IPS DF 19.7 (cell line): ENCODE measurements around the gene RELB.
"Not testable (repeated sequence)": the region's sequence is repeated elsewhere in the genome, so short reads cannot be mapped to it uniquely, and the experiment has no call there.

Experiments used
- DNase-seq: peaks from one replicate; pipeline ENCODE4 v3.0.0-alpha.2; 2013; ENCODE audit warnings: low read depth, low spot score

RELB gene

DNA sequence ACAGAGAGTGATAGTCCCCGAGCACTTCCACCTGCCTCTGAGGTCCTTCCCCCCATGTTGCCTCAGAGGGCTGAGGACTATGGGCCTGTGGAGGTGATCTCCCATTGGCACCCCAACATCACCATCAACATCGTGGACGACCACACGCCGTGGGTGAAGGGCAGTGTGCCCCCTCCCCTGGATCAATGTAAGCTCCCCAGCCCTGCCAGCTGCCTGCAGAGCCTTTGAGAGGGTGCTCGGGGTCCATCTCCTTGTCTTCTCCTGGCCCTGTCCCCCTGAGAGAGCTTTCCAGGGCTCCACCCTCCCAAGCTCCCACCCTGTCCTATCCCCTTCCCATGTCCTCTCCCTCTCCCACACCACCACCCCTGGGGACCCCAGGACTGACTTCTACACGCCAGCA is 14.9 kb upstream of the RELB start:
- DNase-seq, result no peak

DNA sequence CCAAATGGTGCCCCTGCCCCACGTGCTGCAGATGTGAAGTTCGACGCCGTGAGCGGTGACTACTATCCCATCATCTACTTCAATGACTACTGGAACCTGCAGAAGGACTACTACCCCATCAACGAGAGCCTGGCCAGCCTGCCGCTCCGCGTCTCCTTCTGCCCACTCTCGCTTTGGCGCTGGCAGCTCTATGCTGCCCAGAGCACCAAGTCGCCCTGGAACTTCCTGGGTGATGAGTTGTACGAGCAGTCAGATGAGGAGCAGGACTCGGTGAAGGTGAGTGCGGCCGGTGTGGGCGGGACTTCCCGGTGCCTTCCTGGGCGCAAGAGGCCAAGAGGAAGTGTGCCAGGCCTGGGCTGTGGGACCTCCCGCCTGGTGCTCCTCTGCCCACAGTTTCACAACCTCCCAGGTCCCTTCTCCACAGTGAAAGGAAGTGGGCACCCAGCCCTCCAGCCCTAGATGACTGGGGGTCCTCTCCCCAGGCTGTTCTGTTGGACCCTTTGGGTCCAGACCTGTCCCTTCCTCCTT is 14.1 kb upstream of the RELB start:
- DNase-seq, result no peak

DNA sequence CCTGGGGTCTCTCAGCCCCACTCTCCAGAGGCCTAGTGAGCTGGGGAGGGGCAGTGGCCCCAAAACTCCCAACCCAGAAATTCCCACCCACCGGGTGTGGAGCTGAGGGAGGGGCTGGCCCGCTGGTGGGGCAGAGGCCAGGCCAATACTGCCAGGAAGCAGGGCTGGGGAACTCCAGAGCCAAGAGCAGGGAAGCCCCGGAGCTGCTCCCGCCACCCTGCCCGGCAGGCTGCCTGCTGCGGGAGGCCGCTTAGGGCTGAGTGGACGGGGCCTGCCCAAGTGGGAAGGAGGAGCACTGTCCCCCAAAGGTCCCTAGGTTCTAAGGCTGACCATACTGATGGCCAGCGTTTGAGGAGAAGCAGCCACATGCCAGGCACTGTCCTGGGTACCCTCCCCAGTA is 13.0 kb upstream of the RELB start:
- DNase-seq, result no peak

DNA sequence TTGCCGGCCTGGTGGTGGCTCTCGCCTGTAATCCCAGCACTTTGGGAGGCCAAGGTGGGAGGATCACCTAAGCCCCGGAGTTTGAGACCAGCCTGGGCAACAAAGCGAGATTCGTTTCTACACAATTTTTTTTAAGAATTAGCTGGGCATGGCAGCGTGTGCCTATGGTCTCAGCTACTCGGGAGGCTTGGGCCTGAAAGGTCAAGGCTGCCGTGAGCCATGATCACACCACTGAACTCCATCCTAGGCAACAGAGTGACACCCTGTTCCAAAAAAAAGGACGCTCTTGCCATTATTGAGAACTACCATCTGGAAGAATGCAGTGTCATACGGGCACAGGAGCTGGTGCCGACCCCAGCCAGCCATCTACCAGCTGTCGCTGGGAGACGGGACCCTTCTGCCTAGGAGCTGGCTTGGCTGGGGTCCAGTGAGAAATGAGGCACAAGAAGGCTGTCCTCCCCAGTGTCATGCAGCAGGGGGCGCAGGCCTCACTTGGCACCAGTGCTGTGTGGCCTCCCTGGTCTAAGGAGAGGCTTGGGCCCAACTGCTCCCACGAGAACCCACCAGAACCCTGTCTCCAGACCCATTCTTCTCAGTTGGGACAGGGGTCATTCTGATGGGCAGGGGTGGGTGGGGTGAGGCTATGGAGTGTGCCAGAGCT is 12.2 kb upstream of the RELB start:
- DNase-seq, result no peak

DNA sequence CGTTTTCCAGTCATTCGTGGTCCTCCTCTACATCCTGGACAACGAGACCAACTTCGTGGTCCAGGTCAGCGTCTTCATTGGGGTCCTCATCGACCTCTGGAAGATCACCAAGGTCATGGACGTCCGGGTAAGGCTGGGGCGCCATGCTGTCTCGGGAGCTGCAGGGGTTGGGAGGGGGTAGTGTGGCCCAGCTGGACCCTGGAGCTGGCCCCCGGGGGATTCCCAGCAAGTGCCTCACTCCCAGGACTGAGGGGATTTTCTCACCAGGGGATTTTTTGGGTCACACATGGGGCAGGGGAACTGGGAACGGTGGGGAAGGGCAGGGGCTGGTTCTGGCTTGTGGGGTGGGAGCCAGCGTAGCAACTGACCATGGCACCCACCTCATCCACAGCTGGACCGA is 10.8 kb upstream of the RELB start:
- DNase-seq, result no peak

DNA sequence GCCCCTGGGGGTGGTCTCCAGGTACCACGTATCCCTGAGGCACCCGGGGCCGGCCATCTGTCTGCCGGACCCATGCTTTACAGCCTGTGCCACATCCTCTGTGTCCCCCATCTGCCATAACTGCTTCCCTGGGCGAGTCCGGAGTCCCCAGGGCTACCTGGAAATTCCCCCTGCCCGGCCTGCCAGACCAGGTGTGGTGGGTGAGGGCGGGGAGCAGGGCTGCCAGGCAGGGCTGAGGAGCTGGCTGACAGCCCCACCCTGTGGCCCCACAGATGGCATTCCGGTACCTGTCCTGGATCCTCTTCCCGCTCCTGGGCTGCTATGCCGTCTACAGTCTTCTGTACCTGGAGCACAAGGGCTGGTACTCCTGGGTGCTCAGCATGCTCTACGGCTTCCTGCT is 10.3 kb upstream of the RELB start:
- no peak for DNase-seq

DNA sequence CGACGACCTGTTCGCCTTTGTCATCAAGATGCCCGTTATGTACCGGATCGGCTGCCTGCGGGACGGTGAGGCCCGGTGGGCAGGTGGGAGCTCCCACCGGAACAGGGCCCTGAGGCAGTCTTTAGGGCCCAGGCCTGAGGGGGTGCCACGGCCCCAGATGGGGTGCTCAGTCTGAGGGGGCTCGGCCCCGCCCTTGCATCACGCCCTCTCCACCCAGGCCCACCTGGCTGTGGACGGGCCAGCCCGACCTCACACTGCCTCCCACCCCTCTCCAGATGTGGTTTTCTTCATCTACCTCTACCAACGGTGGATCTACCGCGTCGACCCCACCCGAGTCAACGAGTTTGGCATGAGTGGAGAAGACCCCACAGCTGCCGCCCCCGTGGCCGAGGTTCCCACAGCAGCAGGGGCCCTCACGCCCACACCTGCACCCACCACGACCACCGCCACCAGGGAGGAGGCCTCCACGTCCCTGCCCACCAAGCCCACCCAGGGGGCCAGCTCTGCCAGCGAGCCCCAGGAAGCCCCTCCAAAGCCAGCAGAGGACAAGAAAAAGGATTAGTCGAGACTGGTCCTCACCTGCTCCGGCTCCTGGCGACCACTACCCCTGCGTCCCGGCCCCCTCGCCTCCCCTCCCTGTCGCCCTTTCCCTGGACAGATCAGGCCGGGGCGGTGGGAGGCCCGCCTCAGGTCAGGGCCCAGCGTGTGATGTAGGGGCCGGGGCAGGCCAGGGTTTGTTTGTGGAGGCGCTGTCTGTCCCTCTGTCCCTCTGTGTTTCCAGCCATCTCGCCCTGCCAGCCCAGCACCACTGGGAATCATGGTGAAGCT is 8.7 kb upstream of the RELB start:
- DNase-seq, result no peak

DNA sequence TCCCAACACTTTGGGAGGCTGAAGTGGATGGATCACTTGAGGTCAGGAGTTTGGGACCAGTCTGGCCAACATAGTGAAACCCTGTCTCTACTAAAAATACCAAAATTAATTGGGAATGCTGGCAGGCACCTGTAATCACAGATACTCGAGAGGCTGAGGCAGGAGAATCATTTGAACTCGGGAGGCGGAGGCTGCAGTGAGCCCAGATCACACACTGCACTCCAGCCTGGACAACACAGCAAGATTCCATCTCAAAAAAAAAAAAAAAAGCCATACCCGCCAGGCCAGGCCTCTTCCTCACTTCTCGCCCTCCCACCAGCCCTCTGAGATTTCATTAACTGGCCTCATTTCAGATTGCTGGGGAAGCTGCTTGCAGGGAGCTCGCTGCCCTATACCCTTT is 7.7 kb upstream of the RELB start:
- DNase-seq, result no peak

DNA sequence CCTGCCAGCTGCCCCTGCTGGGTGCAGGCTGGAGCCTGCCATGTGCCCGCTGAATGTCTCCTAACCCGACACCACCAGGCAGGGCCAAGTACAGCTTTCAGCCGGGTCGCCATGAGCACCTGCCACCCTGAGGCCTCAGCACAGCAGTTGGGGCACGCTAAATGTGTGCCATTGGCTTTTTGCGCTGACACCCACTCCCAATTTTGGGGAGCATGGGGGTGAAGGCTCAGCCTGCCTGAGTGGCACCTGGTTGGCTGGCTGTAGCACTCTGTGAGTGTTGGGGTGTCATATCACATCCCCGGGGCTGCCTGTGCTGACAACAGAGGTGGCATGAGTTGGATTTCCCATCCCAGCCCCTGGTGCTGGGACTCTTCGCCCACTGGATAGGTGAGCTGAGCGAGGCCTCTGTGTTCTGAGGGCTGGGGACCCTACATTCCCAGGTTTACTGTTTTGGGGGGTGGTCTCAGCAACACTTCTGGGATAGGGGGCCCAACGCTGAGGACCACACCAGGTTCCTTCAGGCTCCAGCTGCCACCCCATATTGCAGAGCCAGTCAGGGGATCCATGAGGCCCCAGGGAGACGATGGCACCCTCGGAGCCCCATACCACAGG is 7.2 kb upstream of the RELB start:
- no peak for DNase-seq

- no peak for DNase-seq
These were observed 3.2 kb upstream of the RELB start for GRCh38 chr19:44998025-44998424.

GRCh38 chr19:44999131-44999925 is 1.9 kb upstream of the RELB start:
- not testable (repeated sequence) for DNase-seq

DNA sequence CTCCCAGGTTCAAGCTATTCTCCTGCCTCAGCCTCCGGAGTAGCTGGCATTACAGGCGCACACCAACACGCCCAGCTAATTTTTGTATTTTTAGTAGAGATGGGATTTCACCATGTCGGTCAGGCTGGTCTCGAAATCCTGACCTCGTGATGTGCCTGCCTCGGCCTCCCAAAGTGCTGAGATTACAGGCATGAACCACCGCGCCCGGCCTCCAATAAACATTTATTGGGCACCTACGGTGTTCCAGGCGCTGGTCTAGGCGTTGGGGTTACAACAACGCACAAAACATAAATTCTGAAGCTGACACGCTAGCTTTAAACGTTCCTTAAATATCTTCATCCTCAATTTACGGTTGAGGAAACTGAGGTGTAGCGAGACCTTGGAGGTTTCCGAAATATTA is 599 bp upstream of the RELB start:
- not testable (repeated sequence) for DNase-seq

GRCh38 chr19:45003485-45003884 is 2.2 kb downstream of the RELB start:
- no peak for DNase-seq

DNA sequence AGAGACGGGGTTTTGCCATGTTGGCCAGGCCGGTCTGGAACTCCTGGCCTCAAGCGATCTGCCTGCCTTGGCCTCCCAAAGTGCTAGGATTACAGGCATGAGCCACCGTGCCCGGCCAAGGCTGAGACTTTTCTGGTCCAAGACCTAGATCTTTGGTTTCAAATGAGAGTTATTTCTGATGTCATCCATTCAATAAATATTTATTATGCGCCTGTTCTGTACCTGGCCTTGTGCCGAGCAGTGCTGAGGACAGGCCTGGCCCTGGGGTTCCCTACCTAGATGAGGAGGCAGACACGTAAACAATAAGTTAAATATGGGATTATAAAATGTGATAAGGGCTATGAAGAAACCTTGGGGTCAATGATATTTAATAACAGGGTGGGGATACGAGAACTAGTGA is 4.5 kb downstream of the RELB start:
- DNase-seq, result no peak

DNA sequence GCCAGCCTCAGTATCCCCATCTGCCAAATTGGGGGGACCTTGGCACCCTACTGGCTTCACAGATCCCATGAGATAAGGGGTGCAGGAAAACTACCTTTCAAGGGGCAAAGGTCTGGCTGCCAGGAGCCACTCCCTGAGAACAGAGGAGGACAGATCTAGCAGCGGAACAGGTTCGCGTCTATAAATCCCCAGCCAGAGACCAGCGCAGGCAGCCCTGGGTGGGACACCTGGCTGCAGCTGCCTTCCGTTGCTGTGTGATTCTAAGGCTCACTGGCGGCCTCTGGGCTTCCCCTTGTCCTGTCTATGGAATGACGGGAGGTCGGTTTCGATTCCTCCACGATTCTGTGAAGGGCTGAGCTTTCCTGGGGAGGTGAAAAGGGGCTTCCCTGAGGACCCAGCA is 7.3 kb downstream of the RELB start:
- DNase-seq, result no peak

DNA sequence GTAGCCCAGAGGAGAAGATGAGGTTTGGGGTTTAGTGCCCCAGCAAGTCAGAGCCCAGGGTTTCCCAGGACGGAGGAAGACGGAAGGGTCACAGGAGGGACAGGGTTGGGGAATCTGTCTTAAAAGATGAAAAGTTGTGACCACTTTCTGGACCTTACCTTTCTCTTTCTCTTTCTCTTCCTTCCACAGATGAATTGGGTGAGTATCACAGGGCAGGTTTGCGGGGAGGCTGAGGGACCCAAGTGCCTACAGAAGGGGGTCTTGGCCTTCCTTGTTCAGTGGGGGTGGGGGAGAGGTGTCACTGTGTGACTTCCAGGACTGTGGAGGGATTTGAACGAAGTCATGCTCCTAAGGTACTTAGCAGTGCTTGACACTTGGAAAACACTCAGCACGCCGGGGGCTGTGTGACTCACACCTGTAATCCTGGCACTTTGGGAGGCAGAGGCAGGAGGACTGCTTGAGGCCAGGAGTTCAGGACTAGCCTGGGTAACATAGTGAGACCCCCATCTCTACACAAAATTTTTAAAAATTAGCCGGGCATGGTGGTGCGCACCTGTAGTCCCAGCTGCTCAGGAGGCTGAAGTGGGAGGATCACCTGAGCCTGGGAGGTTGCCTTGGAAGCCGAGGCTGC is 8.5 kb downstream of the RELB start:
- no peak for DNase-seq

DNA sequence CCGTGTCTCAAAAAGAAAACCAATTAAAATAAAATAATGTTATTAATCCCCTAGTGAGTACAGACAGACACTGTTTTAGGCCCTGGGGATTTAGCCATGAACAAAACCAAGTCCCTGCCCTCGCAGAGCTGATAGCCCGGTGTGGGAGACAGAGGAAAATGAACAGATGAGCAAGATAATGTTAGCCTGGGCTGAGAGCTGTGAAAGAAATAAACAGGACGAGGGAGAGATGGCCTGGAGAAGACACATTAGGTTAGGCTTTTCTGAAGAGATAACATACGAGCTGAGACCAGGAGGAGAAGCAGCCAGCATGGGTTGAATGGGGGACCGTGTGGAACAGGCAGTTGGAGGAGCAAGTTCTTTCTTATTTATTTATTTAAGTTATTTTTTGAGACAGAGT is 9.0 kb downstream of the RELB start:
- DNase-seq, result no peak

- DNase-seq, result no peak
These were observed 10.7 kb downstream of the RELB start for GRCh38 chr19:45011959-45012358.

GRCh38 chr19:45016388-45017314 is 15.4 kb downstream of the RELB start:
- DNase-seq, result no peak

- no peak for DNase-seq
These were observed 17.9 kb downstream of the RELB start for GRCh38 chr19:45019187-45019586.
